ENCODE data around the gene SIAE.

The SIAE gene

DNA sequence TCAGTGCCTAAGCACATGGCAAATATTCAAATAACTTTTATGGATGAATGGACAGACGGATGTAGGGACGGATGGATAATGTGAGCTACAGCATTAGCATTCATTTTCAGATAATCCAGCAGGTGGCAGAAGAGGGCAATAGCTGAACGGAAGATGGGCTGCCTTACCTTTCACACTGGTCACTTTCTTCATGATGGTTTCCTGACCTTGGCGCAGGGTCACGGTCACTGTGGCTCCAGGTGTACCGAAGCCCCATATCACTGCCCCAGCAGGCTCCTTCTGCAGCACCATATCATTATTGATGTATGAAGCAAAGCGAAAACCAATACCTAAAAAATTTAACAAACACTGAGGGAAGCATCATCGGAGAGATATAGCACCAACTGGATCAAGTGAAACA, 4.3 kb downstream of the SIAE start:
- no peak overlapping the region for H3K4me3 ChIP-seq (ENCODE audit: control insufficient read depth, low read depth, low read length)
- TF ChIP-seq, protein P1, sequence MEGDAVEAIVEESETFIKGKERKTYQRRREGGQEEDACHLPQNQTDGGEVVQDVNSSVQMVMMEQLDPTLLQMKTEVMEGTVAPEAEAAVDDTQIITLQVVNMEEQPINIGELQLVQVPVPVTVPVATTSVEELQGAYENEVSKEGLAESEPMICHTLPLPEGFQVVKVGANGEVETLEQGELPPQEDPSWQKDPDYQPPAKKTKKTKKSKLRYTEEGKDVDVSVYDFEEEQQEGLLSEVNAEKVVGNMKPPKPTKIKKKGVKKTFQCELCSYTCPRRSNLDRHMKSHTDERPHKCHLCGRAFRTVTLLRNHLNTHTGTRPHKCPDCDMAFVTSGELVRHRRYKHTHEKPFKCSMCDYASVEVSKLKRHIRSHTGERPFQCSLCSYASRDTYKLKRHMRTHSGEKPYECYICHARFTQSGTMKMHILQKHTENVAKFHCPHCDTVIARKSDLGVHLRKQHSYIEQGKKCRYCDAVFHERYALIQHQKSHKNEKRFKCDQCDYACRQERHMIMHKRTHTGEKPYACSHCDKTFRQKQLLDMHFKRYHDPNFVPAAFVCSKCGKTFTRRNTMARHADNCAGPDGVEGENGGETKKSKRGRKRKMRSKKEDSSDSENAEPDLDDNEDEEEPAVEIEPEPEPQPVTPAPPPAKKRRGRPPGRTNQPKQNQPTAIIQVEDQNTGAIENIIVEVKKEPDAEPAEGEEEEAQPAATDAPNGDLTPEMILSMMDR (conservative IDR thresholded peaks at IDR 0.05; ENCODE audit: control insufficient read depth, insufficient read depth, low read depth, low read length), result peak; percentile 87
- peak; percentile 62 for DNase-seq (ENCODE audit: low read depth)

DNA sequence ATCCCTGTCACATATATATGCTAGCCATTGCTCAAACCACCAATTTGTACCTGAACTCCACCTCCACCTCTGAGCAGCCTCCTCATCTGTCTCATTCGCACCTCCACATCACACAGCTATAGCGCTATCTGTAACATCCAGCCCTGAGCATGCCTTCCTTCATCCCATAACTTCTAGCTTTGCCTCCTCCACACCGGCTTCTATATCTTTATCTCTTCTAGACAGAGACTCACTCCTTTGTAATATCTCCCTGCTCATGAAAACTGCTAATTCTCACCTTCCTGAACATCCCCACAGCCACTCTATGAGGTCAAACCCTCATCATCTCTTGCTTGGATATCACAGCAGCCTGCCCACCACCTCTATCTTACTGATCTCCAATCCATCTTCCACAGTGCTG, 5.9 kb downstream of the SIAE start:
- H3K4me3 ChIP-seq (ENCODE audit: control insufficient read depth, low read depth, low read length), result no peak overlapping the region
- no peak for DNase-seq (ENCODE audit: low read depth)
- TF ChIP-seq, protein P1 (conservative IDR thresholded peaks at IDR 0.05; ENCODE audit: control insufficient read depth, insufficient read depth, low read depth, low read length), result no peak

DNA sequence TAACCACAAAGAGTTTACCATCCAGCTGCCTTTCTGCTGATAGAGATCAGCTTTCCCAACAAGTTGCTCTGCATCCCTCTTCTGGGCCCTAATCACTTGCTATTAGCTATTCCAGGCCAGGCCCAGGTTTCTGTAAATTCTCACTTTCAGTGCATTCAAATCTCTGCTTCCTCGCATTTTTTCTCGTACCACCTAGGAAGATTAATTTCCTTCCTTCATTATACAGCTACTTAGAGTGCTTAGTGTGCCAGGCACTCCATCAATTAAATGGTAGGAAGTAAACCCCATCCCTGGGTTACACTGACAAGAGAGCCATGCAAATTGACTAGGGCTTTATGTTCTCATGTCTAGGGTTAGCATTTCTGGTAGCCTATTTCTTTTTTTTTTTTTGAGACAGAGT, 9.7 kb downstream of the SIAE start:
- no peak for DNase-seq (ENCODE audit: low read depth)
- TF ChIP-seq, protein P1 (conservative IDR thresholded peaks at IDR 0.05; ENCODE audit: control insufficient read depth, insufficient read depth, low read depth, low read length), result no peak
- H3K4me3 ChIP-seq (ENCODE audit: control insufficient read depth, low read depth, low read length), result no peak overlapping the region

DNA sequence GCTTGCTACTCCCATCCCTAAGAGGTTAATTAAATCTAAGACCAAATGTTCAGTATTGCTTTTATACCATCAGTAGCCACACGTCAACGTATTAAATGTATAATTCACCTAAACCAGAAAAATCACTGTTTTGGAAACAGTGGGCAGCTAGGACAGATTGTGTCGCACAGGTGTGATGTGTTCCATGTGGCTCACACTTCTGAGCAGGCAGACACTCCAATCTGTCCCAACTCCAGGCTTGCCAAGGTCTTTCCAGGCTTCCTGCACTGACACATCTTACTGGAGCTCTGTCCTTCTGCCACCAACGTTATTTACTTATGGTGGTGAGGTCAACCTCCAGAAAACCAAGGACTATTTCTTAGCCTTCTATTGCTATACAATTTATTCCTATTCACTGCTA, 11.4 kb downstream of the SIAE start:
- H3K4me3 ChIP-seq (ENCODE audit: control insufficient read depth, low read depth, low read length), result no peak overlapping the region
- TF ChIP-seq, protein P1 (conservative IDR thresholded peaks at IDR 0.05; ENCODE audit: control insufficient read depth, insufficient read depth, low read depth, low read length), result no peak
- no peak for DNase-seq (ENCODE audit: low read depth)

DNA sequence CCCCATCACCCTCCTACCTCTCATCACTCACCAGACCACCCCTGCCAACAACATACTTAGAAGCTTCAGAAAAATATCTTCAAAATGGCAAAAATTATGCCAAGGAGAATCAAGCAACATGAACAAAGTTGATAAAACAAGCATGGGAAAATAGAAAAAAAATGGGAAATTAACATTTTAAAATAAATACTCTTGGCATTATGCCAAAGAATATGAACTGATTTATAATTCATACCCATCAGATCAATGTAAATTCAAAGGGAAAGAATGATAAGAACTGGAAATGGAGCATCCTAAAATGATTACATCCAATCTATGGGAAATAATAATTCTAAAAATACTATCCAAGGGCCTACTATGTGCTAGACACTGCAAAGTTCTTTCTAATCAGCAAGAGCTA, 12.0 kb downstream of the SIAE start:
- DNase-seq (ENCODE audit: low read depth), result no peak
- H3K4me3 ChIP-seq (ENCODE audit: control insufficient read depth, low read depth, low read length), result no peak overlapping the region
- TF ChIP-seq, protein P1 (conservative IDR thresholded peaks at IDR 0.05; ENCODE audit: control insufficient read depth, insufficient read depth, low read depth, low read length), result no peak

DNA sequence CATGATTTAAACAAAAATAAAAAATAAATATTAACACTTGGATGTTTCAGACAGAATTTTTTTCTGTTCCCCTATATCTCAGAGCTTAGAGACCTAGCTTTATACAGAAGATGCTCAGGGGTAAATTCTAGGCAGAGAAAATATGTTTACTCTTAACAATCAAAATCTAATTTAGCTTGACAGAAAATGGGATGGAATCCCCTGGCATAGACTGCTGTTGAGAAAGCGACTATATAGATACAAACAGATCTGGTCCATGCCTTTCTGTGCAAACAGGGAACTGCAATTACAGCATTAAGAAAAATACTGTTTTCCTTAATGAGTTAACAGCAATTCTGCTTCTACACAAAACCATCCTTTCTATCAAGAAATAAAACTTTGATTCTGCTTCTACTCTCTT, 14.6 kb downstream of the SIAE start:
- no peak for DNase-seq (ENCODE audit: low read depth)
- TF ChIP-seq, protein P1 (conservative IDR thresholded peaks at IDR 0.05; ENCODE audit: control insufficient read depth, insufficient read depth, low read depth, low read length), result no peak
- no peak overlapping the region for H3K4me3 ChIP-seq (ENCODE audit: control insufficient read depth, low read depth, low read length)

DNA sequence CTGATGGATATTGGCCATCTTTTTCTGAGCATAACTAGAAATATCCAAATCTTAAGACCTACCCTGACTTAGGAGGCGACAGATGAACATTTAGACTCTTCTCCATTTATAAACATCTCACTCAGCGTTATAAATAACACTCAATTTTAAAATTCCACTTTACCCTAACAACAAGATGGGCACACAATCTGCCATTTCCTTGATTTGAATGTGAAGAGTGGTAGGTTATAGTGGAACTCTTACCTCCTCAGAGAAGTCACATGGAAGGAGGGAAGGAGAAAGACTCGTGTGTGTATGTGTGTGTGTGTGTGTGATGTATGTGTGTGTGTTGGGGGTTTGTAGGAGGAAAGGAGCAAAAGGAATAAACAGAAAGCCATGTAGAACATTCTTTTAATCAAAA, 15.0 kb downstream of the SIAE start:
- TF ChIP-seq, protein P1 (conservative IDR thresholded peaks at IDR 0.05; ENCODE audit: control insufficient read depth, insufficient read depth, low read depth, low read length), result no peak
- H3K4me3 ChIP-seq (ENCODE audit: control insufficient read depth, low read depth, low read length), result no peak overlapping the region
- no peak for DNase-seq (ENCODE audit: low read depth)

Data from fibroblast of mammary gland (primary cell).